T-helper 1 cell treated with Interleukin-12 subunit alpha and Interleukin-12 subunit beta and Interleukin-4 antibody, amounts not matched to agents 30 μg/mL and 1 μg/mL, for 36 hours (primary cell): ENCODE measurements around the gene DDX39A.
"Not testable (repeated sequence)": the region's sequence is repeated elsewhere in the genome, so short reads cannot be mapped to it uniquely, and the experiment has no call there.

Experiments used
- H3K27ac Mint-ChIP-seq: one replicate; pipeline ENCODE4 v1.8.0; 2021; ENCODE audit warnings: mild to moderate bottlenecking, mixed read lengths
- H3K27me3 Mint-ChIP-seq: one replicate; pipeline ENCODE4 v1.8.0; 2021; ENCODE audit warnings: low read depth, mixed read lengths
- H3K36me3 Mint-ChIP-seq: one replicate; pipeline ENCODE4 v1.8.0; 2021; ENCODE audit warnings: low read depth, mixed read lengths
- H3K4me1 Mint-ChIP-seq: one replicate; pipeline ENCODE4 v1.8.0; 2021; ENCODE audit warnings: low read depth, mixed read lengths
- H3K4me3 Mint-ChIP-seq: one replicate; pipeline ENCODE4 v1.8.0; 2021; ENCODE audit warnings: mild to moderate bottlenecking, moderate library complexity, mixed read lengths
- H3K9me3 Mint-ChIP-seq: one replicate; pipeline ENCODE4 v1.8.0; 2021; ENCODE audit warnings: mixed read lengths

The DDX39A gene

GRCh38 chr19:14393329-14393728 is 25.8 kb downstream of the DDX39A start:
- Mint-ChIP-seq H3K27ac (peak overlapping the region; percentile 31), H3K9me3 (no peaks in the 10 kb centered on the region), H3K27me3 (no peaks in the 10 kb centered on the region), H3K4me3 (no peak overlapping the region), H3K36me3 (peaks cover 49% of the 10 kb centered on the region), H3K4me1 (peaks cover 10% of the 10 kb centered on the region)

GRCh38 chr19:14391156-14391821 is 27.9 kb downstream of the DDX39A start:
- H3K27ac Mint-ChIP-seq = no peak overlapping the region

DNA sequence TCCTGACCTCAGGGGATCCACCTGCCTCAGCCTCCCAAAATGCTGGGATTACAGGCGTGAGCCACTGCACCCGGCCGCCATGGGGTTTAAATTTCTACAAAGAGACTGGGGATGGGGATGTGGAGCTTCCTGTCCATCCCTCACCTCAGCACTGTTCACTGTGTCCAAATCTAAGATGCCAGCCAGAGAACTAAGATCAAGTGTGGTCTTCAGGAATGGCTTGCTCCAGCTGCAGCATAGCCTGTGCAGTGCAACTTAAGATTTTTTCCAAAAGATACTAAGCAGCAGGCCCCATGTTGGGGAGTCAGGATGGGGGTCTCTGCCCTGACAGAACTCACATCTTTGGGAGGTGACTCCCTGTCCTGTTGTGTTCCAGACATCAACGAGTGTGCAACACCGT is 28.6 kb downstream of the DDX39A start:
- peaks cover 10% of the 10 kb centered on the region for H3K4me1 Mint-ChIP-seq
- no peaks in the 10 kb centered on the region for H3K27me3 Mint-ChIP-seq
- no peak overlapping the region for H3K4me3 Mint-ChIP-seq
- H3K27ac Mint-ChIP-seq = no peak overlapping the region
- H3K36me3 Mint-ChIP-seq = peaks cover 34% of the 10 kb centered on the region
- H3K9me3 Mint-ChIP-seq = no peaks in the 10 kb centered on the region

More at GRCh38 chr19:14391156-14391821, 27.9 kb downstream of the DDX39A start:
- H3K9me3 Mint-ChIP-seq = no peaks in the 10 kb centered on the region
- peaks cover 10% of the 10 kb centered on the region for H3K4me1 Mint-ChIP-seq
- H3K27me3 Mint-ChIP-seq = no peaks in the 10 kb centered on the region
- H3K4me3 Mint-ChIP-seq = no peak overlapping the region
- peaks cover 37% of the 10 kb centered on the region for H3K36me3 Mint-ChIP-seq

GRCh38 chr19:14385492-14385891 is 33.6 kb downstream of the DDX39A start:
- Mint-ChIP-seq H3K36me3 (peaks cover 26% of the 10 kb centered on the region), H3K9me3 (no peaks in the 10 kb centered on the region), H3K27me3 (no peaks in the 10 kb centered on the region), H3K4me1 (peaks cover 25% of the 10 kb centered on the region), H3K27ac (peak overlapping the region; percentile 97), H3K4me3 (peak overlapping the region; percentile 98)

DNA sequence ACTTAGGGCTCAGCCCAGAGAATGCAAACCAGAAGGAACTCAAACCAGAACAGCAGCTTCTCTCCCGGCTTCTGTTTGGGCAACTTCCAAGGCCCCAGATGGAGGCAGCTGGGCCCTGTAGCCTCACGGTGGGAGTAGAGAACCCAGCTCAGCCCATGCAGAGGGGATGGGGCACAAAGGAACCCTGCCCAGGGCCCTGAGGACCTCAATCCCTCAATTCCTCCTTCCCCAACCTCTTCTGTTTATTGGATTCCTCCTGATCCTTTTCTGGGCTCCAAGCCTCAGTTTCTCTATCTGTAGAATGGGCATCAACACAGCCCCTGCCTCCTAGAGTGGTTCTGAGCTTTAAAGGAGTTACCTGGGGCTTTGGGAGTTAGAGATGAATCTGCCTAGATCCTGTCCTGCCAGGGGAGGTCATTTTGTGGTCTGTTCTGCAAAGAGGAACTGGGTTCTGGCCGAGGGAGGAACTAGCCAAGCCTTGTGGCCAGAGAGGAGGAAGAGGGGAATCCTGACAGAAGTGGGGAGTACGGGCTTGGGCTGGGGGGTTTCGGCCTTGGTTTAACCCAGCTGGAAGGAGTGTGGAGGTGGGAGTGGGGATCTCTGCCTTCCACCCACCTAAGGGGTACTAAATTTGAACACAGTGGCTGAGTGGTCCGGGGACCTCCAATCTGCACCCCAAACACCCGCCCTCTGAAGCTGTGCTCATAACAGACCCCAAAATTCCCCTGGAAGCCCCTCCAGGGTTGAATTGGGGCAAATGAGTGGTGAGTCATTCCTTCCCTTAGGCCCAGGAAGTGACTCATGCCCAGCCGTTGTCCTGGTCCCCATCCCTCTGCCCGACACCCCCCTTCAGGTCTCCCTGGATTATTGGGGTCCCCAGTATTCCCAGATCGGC is 35.2 kb downstream of the DDX39A start:
- no peaks in the 10 kb centered on the region for H3K27me3 Mint-ChIP-seq

DNA sequence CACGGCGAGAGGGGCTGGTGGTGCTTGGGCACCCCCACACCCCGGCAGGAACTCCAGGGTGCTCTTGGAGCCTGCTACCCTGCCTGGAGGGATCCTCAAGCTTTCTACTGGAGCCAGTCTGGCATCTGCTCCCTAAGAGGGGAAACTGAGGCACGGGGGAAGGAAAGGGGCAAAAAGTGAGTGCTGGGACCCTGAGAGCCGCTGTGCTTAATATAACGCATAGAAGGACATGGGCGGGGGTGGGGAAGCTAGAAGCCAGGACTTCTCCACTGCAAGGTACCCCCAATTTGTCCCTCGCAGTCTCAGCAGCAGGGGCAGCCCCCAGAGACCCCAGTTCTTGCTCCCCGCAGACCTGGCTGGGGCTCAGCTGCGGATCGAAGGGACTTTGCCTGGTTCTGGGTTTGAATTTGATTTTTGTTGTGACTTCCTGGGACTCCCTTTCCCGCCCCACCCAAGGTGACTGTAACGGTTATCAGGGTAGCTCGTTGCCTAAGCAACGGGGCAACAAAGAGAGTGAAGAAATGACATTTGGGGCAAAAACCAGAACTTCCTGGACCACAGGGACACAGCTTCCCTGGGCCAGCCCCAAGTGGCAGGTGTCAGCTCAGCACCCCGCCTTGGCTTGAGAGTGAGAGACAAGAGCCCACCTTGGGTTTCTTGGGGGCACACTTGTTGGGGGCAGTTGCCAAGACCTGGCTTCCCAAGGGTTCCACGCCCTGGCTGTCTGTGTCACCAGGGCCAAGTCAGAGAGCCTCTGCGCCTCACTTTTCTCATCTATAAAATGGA is 37.3 kb downstream of the DDX39A start:
- Mint-ChIP-seq H3K36me3 (peaks cover 18% of the 10 kb centered on the region), H3K27ac (peak overlapping the region; percentile 96), H3K4me1 (peaks cover 37% of the 10 kb centered on the region), H3K27me3 (no peaks in the 10 kb centered on the region), H3K9me3 (no peaks in the 10 kb centered on the region), H3K4me3 (peak overlapping the region; percentile 98)

More for the DNA sequence above, 35.2 kb downstream of the DDX39A start:
- peaks cover 35% of the 10 kb centered on the region for H3K4me1 Mint-ChIP-seq
- peak overlapping the region; percentile 97 for H3K27ac Mint-ChIP-seq
- H3K4me3 Mint-ChIP-seq = peak overlapping the region; percentile 98
- peaks cover 22% of the 10 kb centered on the region for H3K36me3 Mint-ChIP-seq
- H3K9me3 Mint-ChIP-seq = no peaks in the 10 kb centered on the region

GRCh38 chr19:14379294-14380065 is 39.7 kb downstream of the DDX39A start:
- H3K4me1 Mint-ChIP-seq = peaks cover 37% of the 10 kb centered on the region
- H3K27ac Mint-ChIP-seq = no peak overlapping the region
- no peaks in the 10 kb centered on the region for H3K27me3 Mint-ChIP-seq
- peaks cover 10% of the 10 kb centered on the region for H3K36me3 Mint-ChIP-seq
- no peak overlapping the region for H3K4me3 Mint-ChIP-seq
- no peaks in the 10 kb centered on the region for H3K9me3 Mint-ChIP-seq

DNA sequence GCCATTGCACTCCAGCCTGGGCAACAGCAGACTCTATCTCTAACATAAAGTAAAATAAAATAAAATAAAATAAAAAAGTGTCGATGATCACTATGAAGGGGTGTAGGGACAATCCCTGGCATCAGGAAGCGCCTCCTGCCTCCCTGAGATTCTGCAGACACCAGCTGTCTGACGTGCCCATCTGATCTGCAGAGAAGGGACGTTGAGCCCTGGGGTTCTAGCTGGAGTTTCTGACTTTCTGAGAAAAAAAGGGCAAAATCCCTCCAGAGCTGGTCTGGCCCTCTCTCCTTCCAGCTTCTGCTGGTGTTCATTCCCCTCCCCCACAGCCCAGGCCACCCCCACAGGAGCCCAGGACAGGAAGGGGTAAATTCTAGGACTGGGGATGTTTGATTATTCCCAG is 40.3 kb downstream of the DDX39A start:
- H3K4me1 Mint-ChIP-seq = peaks cover 38% of the 10 kb centered on the region
- H3K36me3 Mint-ChIP-seq = peaks cover 7% of the 10 kb centered on the region
- H3K9me3 Mint-ChIP-seq = no peaks in the 10 kb centered on the region
- H3K27ac Mint-ChIP-seq = no peak overlapping the region
- H3K27me3 Mint-ChIP-seq = no peaks in the 10 kb centered on the region
- H3K4me3 Mint-ChIP-seq = no peak overlapping the region

DNA sequence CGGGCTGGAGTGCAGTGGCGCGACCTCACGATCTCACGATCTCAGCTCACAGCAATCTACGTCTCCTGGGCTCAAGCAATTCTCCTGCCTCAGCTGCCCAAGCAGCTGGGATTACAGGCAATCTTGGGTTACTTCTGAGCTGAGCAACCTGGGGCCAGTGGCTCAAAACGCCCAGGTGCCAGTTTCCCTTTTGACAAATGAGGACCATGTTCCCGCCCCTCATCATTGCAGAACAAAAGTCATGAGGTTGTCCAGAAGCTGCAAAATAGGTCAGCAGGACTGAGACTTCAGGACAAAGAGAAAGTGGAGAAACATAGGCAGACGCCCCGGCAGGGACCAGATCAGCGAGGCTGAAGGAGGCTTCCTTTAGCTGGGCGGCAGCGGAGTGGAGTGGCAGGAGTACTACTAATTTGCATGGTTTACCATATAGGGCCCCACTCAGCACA is 41.2 kb downstream of the DDX39A start:
- peaks cover 39% of the 10 kb centered on the region for H3K4me1 Mint-ChIP-seq
- peaks cover 6% of the 10 kb centered on the region for H3K36me3 Mint-ChIP-seq
- H3K4me3 Mint-ChIP-seq = peak overlapping the region; percentile 62
- no peaks in the 10 kb centered on the region for H3K9me3 Mint-ChIP-seq
- H3K27me3 Mint-ChIP-seq = no peaks in the 10 kb centered on the region
- H3K27ac Mint-ChIP-seq = peak overlapping the region; percentile 64

DNA sequence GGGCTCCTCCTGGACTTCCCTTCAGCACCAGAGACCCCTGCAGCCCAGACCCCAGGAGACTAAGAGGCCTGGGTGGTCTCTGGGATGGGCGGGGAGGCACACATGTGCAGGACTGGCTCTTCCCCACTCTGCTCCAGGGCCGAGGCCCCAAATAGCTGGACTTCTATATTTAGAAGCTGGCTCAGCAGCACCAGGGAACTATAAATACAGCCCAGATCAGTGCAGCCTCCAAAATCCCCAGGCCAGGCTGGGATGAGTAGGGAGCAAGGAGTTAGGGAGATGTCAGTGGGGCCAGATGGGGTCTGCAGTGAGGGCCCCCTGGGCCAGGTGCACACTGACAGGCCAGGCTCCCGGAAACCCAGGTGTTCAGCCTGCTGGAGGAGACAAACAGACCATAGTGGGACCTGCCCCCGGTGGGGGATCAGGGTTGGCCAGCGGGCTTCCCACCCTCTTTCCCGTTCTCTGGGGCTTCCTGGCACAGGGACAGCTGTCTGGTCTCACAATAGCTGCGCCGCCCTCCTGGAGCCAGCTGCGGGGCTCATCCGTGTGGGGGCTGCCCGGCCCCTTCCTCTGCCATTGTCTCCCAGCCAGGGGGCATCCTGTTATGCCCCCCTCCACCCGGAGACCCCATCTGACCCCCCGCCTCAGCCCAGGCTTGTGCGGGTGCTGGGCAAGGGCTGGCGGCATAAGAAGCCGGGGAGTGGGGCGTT is 43.4 kb downstream of the DDX39A start:
- H3K4me3 Mint-ChIP-seq = peak overlapping the region; percentile 46
- H3K27ac Mint-ChIP-seq = peak overlapping the region; percentile 97
- H3K4me1 Mint-ChIP-seq = peaks cover 43% of the 10 kb centered on the region
- no peaks in the 10 kb centered on the region for H3K27me3 Mint-ChIP-seq
- H3K36me3 Mint-ChIP-seq = no peaks in the 10 kb centered on the region
- H3K9me3 Mint-ChIP-seq = no peaks in the 10 kb centered on the region

DNA sequence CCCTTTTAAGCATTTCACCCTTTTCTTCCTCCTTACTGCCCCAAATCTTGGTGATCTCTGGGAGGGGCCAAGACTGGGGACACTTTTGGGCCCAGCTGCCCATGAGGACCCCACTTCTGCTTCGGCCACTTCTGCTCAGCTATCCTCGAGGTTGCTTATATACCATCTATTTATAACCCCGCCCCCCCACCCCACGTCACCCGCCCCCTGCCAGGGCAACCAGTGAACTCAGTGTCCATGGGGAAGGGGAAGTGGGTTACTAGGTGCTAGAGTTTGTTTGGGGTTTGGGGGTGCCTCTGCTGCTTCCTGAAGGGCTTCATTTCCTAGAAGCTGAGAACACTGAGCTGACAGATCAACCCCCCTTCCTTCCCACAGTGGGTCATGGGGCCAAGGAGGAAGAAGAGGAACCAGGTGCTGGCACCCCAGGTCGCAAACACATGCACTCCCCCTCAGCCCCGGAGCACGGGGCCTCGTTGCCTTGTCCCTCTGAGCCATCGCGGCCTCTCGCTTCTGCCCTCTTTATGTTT is 44.0 kb downstream of the DDX39A start:
- no peaks in the 10 kb centered on the region for H3K27me3 Mint-ChIP-seq
- no peaks in the 10 kb centered on the region for H3K9me3 Mint-ChIP-seq
- peak overlapping the region; percentile 73 for H3K4me3 Mint-ChIP-seq
- H3K4me1 Mint-ChIP-seq = peaks cover 41% of the 10 kb centered on the region
- no peaks in the 10 kb centered on the region for H3K36me3 Mint-ChIP-seq
- peak overlapping the region; percentile 97 for H3K27ac Mint-ChIP-seq

- peaks cover 43% of the 10 kb centered on the region for H3K4me1 Mint-ChIP-seq
- H3K27ac Mint-ChIP-seq = peak overlapping the region; percentile 97
- H3K27me3 Mint-ChIP-seq, H3K9me3 Mint-ChIP-seq, H3K4me3 Mint-ChIP-seq, H3K36me3 Mint-ChIP-seq: not testable (repeated sequence)
Measured at GRCh38 chr19:14374313-14374712, 44.8 kb downstream of the DDX39A start.

- peak overlapping the region; percentile 73 for H3K27ac Mint-ChIP-seq
- H3K4me1 Mint-ChIP-seq = peaks cover 44% of the 10 kb centered on the region
- H3K27me3 Mint-ChIP-seq, H3K9me3 Mint-ChIP-seq, H3K36me3 Mint-ChIP-seq: not testable (repeated sequence)
- H3K4me3 Mint-ChIP-seq = peak overlapping the region; percentile 7
Measured at GRCh38 chr19:14372384-14373077, 46.6 kb downstream of the DDX39A start.
